Activated CD8-positive, alpha-beta T cell treated with anti-CD3 and anti-CD28 coated beads, Interleukin-2, amount 10 ng/mL, durations not matched to agents 7 days and 5 days (primary cell): Measurements from ENCODE around the gene TLNRD1. TPM values are rescaled to one million over a fixed set of nuclear protein-coding genes. Genes with fewer than 3 reads are reported as not detected.
"Not testable (repeated sequence)": the region's sequence is repeated elsewhere in the genome, so short reads cannot be mapped to it uniquely, and the experiment has no call there.

Experiments
- ATAC-seq: fragments of 150-1000 bp; cut with Tn5 transposase; one replicate; pipeline ENCODE4 v1.10.0; 2021; ENCODE audit warnings: moderate library complexity
- CTCF ChIA-PET: fragments of 350-600 bp; sonication (Branson Sonifier 250); formaldehyde crosslinking; loops from one replicate; lab custom pipeline; 2021; ENCODE audit warnings: antibody characterized with exemption; lab: Charles Lee
- POLR2A ChIA-PET: fragments of 350-600 bp; sonication (Branson Sonifier 250); formaldehyde crosslinking; loops from one replicate; lab custom pipeline; 2021; ENCODE audit warnings: antibody characterized with exemption; lab: Charles Lee
- DNase-seq: peaks from one replicate; pipeline ENCODE4 v3.0.0-alpha.2; 2020
- H3K27ac Mint-ChIP-seq: one replicate; pipeline ENCODE4 v1.8.0; 2021; ENCODE audit warnings: mild to moderate bottlenecking, mixed read lengths
- H3K27me3 Mint-ChIP-seq: one replicate; pipeline ENCODE4 v1.8.0; 2021; ENCODE audit warnings: low read depth, mixed read lengths
- H3K36me3 Mint-ChIP-seq: one replicate; pipeline ENCODE4 v1.8.0; 2021; ENCODE audit warnings: low read depth, mixed read lengths
- H3K4me1 Mint-ChIP-seq: one replicate; pipeline ENCODE4 v1.8.0; 2021; ENCODE audit warnings: low read depth, mixed read lengths
- H3K4me3 Mint-ChIP-seq: one replicate; pipeline ENCODE4 v1.8.0; 2021; ENCODE audit warnings: mild to moderate bottlenecking, mixed read lengths
- H3K9me3 Mint-ChIP-seq: one replicate; pipeline ENCODE4 v1.8.0; 2022; ENCODE audit warnings: mixed read lengths; ENCODE audit not compliant: insufficient read depth
- total RNA-seq, 2 experiments: library from RNA; stranded (reverse); gene quantifications; one replicate each; pipeline ENCODE4 v1.2.3, GENCODE V29; 2021

TLNRD1 gene
- 10 to 100 TPM; 32.3 to 33.8 TPM for total RNA-seq

DNA sequence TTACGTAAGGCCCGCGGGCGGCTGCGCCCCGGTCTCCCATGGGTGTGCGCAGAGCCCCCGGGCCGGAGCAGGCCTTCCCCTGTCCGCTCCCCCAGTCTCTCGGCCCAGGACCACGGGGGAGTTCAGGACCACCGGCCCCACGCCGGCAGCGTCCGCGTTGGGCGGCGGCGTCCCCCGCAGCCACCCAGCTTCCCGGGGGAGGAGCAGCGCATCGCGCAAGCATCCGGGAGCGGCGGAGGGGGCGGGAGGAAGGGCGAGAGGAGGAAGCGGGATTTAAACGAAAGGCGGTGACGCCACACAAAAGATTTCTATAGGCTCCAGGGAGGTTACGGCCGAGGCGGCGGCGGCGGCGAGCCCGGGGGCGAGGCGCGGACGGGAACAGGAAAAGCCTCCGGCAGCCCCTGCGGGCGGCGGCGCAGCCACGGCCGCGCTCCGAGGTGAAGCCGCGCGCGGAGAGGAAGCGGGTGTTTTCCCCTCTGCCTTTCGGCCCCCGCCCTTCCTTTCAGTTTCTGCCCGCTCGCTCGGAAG, at the start of gene TLNRD1:
Gene TLNRD1, plus strand, starts transcription at position 300 of the 528 bp plus-strand sequence. CDS start 1,349 bp downstream, outside the sequence.
- Mint-ChIP-seq H3K4me1 (peaks cover 56% of the 10 kb centered on the region), H3K27me3 (no peaks in the 10 kb centered on the region), H3K36me3 (peaks cover 30% of the 10 kb centered on the region), H3K27ac (peak within 1 kb of the TSS; percentile 96), H3K9me3 (no peaks in the 10 kb centered on the region), H3K4me3 (peak within 1 kb of the TSS; percentile 90)
- ChIA-PET CTCF (interaction anchor here (0.9 to 3.3 kb wide), 5 partner anchors 9 to 273 kb away, joined by 3 to 21 read pairs (median 4); no protein-coding TSS in a partner anchor), POLR2A (interaction anchor here (0.6 to 4.3 kb wide), 7 partner anchors 11 to 293 kb away, joined by 3 to 49 read pairs (median 3); partner anchors contain the start of gene MESD)
- ATAC-seq (peak; percentile 66), DNase-seq (peak; percentile 92)

DNA sequence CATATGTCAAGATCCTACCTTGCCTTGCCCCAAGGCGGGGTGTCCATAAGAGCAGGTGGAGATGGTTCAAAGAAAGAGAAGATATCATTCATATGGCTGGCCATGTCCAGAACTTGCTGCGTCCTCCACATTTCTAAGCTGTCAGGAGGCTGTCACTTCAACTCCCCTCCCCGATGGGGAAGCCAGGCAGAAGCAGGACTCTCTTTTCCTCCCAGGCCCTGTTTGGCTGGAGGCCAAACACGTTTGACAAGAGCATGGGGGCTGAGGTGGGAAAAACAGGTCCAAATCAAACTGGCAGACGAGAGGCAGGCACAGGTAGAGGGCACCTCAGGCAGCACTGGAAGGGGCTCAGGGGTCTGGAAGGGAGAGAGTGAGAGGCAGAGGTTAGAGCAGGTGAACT, 48.8 kb upstream of the TLNRD1 start:
- Mint-ChIP-seq H3K36me3 (peaks cover 16% of the 10 kb centered on the region), H3K4me3 (no peak overlapping the region), H3K27ac (no peak overlapping the region), H3K9me3 (no peaks in the 10 kb centered on the region), H3K4me1 (peaks cover 5% of the 10 kb centered on the region), H3K27me3 (no peaks in the 10 kb centered on the region)
- no peak for DNase-seq
- CTCF ChIA-PET, result no interaction called here
- no peak for ATAC-seq
- POLR2A ChIA-PET, result no interaction called here

DNA sequence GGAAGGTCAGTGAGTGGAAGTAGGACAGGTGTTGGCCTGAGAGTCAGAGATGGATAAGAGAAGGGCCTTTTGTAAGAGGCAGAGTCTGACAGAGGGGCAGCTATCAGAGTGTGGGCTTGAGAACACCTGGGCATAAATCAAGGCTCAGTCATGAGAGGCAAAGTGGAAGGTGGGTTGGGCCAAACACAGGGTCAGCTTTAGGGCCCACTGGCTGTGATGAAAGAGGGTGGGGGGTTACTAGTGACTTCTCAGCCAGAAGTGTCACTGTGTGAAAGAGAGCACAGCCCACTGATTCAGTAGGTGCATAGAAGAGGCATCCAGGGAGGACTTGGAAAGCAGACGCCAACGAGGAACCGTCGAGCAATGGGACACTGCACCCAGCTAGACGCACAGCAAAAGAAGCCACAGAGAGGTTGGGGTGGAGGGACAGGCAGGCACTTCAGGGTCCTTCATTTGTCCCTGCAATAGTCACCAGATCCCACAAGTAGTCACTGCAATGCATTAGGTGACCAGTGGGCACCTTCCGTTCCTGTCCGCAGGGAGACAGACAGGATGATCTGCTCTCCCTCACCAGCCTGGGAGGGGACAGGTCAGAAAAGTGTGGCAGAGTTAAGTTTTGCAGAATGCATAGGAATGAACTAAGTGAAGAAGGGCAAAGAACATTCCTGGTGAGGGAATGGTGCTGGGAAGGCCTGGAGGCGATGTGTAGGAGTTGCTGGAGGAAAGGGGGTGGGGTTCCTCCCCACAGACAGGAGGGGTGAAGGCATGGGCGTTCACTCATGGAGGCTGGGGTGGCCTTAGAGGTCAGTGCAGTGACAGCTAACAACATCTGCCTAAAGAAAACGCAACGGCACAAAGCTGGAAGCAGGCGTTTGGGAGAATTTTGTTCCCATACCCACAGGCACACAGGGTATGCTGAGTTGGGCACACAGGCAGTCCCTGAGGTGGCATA, 47.4 kb upstream of the TLNRD1 start:
- ChIA-PET POLR2A (no interaction called here), CTCF (no interaction called here)
- no peaks in the 10 kb centered on the region for H3K27me3 Mint-ChIP-seq
- H3K4me1 Mint-ChIP-seq, result peaks cover 9% of the 10 kb centered on the region
- peaks cover 17% of the 10 kb centered on the region for H3K36me3 Mint-ChIP-seq
- ATAC-seq, result no peak
- H3K27ac Mint-ChIP-seq, result peak overlapping the region; percentile 27
- H3K4me3 Mint-ChIP-seq, result no peak overlapping the region
- no peaks in the 10 kb centered on the region for H3K9me3 Mint-ChIP-seq
- DNase-seq, result no peak

DNA sequence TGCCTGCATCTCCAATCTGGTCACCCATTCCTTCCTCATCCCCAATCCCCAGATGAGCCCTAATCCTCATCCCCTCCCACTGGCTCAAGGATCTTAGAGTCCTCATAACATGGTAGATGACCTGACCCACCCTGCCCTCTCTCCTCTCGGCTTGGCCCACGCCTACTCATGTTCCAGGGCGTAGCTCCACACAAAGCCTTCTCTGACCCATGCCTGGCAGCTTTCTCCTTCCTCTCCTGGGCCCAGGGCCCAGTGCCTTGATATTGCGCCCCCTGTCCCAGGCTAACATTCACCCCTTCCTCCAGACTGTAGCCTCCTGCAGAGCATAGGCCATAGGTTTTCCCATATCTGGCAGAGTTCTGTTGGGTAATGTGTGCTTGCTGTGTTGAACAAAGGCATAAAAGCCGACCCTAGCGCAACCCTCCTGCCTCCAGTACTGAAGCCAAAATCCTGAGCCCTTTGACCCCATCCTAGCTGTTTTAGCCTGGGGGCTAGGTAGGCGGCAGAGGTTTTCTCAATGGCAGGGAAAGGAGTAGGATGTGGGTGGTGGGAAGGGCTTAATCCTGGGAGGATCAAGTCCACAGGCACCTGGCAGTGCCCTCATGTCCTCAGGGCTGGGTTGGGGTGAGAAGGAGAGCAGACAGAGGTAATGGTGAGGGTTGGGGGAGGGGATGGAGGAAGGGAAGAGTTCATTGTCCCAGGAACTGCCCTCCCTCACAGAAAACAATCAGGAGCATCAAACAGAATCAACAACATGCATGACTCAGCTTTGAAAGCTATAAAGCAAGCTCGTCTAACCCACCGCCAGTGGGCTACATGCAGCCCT, 46.6 kb upstream of the TLNRD1 start:
- DNase-seq (no peak), ATAC-seq (no peak)
- POLR2A ChIA-PET, result no interaction called here
- Mint-ChIP-seq H3K4me1 (peaks cover 9% of the 10 kb centered on the region), H3K9me3 (no peaks in the 10 kb centered on the region), H3K4me3 (no peak overlapping the region), H3K27me3 (no peaks in the 10 kb centered on the region), H3K36me3 (peaks cover 24% of the 10 kb centered on the region), H3K27ac (no peak overlapping the region)
- CTCF ChIA-PET, result interaction anchor here (1.2 to 1.3 kb wide), 2 partner anchors 16 to 312 kb away, joined by 4 to 6 read pairs; no protein-coding TSS in a partner anchor

DNA sequence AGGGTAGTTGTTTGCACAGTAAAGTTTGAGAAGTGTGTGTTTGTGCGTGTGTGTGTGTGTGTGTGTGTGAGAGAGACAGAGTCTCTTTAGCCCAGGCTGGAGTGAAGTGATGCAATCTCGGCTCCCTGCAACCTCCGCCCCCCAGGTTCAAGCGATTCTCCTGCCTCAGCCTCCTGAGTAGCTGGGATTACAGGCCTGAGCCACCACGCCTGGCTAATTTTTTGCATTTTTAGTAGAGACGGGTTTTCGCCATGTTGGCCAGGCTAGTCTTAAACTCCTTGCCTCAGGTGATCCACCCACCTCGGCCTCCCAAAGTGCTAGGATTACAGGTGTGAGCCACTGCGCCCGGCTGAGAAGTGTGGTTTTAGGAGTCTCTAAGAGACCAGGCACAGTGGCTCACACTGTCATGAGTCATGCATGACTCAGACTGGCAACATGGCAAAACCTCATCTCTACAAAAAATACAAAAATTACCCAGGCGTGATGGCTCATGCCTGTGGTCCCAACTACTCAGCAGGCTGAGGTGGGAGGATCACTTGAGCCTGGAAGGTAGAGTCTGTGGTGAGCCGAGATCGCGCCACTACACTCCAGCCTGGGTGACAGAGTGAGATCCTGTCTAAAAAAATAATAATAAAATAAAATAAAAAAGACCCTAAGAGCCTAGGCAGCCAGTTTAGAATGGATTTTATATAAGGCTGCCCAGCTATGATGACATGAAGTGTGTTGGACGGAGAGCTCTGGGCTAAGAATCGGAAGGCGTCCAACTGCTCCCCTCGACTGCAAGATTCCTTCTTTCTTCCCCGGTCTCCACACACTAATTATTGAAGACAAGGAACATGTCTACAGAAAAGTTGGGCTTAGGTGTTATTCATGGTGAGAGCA, 44.9 kb upstream of the TLNRD1 start:
- H3K27me3 Mint-ChIP-seq, H3K4me3 Mint-ChIP-seq, H3K4me1 Mint-ChIP-seq, H3K9me3 Mint-ChIP-seq, POLR2A ChIA-PET, H3K27ac Mint-ChIP-seq: not testable (repeated sequence)
- peak; percentile 36 for DNase-seq
- CTCF ChIA-PET, result interaction anchor here (1.3 kb wide), 1 partner anchor 14 kb away, joined by 6 read pairs; no protein-coding TSS in a partner anchor
- peak; percentile 64 for ATAC-seq
- peaks cover 32% of the 10 kb centered on the region for H3K36me3 Mint-ChIP-seq

DNA sequence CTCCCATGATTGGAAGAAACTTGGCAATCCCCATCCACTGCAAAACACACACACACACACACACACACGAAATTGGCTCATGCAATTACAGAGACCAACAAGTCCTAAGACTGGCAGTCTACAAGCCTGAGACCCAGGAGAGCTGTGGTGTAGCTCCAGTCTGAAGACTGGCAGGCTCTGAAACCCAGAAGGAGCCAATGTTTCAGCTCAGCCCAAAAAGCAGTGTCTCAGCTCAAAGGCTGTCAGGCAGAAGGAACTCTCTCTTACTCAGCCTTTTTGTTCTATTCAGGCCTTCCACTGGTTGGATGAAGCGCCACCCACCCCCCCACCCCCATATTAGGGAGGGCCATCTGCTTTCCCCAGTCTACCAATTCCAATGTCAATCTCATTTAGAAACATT, 43.2 kb upstream of the TLNRD1 start:
- peaks cover 35% of the 10 kb centered on the region for H3K36me3 Mint-ChIP-seq
- no peak for DNase-seq
- H3K27ac Mint-ChIP-seq, result no peak overlapping the region
- H3K9me3 Mint-ChIP-seq, result no peaks in the 10 kb centered on the region
- ChIA-PET CTCF (interaction anchor here (5.5 kb wide), 1 partner anchor 12 kb away, joined by 34 read pairs; no protein-coding TSS in a partner anchor), POLR2A (no interaction called here)
- ATAC-seq, result no peak
- peaks cover 11% of the 10 kb centered on the region for H3K4me1 Mint-ChIP-seq
- H3K27me3 Mint-ChIP-seq, result no peaks in the 10 kb centered on the region
- H3K4me3 Mint-ChIP-seq, result no peak overlapping the region

DNA sequence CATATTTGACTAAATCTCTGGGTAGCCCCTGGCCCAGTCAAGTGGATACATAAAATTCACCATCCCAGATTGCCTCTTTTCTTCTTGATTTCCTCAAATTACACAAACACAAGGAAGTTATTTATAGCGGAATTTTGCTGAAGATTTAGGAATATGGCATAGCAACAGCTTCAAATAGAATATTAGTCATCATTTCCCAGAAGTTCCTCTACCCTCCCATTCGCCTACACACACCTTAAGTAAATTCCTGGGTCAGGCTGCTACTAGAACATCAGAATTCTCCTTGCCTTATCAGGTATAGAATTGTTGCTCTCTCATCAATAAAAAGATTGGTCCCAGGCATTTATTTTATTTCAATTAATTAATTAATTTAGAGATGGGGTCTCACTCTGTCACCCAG, 42.7 kb upstream of the TLNRD1 start:
- Mint-ChIP-seq H3K27ac (no peak overlapping the region), H3K36me3 (peaks cover 38% of the 10 kb centered on the region), H3K27me3 (no peaks in the 10 kb centered on the region), H3K9me3 (no peaks in the 10 kb centered on the region), H3K4me3 (no peak overlapping the region), H3K4me1 (peaks cover 15% of the 10 kb centered on the region)
- ChIA-PET POLR2A (no interaction called here), CTCF (interaction anchor here (0.7 to 5.5 kb wide), 2 partner anchors 12 to 308 kb away, joined by 4 to 34 read pairs; no protein-coding TSS in a partner anchor)
- ATAC-seq (no peak), DNase-seq (no peak)

DNA sequence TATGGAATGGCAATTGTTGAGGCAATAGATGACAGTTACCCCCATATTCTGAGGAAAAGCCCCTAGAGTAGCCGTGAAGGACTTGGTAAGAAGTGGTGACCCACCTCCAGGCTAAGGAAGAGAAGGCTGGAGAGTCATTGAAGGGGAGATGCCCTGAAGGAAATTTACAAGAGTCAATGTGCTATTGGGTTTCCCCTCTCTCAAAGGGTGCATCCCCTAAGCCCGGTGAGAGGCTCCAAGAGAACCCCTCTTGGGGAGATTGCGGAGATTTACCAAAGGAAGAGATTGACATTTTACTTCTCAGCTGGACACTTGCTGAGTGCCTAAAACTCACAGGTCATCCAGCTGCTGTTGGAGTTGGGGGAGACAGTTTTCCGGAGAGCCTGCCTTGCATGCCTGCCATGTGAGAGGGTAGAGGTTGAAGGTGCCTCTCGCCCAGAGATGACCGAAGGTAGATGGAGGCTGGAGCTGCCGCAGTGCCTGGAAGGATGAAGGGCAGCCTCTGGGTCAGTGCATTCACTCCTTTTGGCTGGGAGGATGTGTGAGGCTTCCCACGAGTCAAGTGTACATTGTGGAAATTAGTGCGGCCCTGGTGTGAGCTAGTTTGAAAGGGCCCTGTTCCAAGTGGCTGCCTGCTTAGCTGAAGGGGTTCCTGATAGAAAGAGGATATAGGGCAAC, 41.8 kb upstream of the TLNRD1 start:
- H3K4me1 Mint-ChIP-seq, result peaks cover 16% of the 10 kb centered on the region
- H3K36me3 Mint-ChIP-seq, result peaks cover 41% of the 10 kb centered on the region
- ATAC-seq (no peak), DNase-seq (no peak)
- no peak overlapping the region for H3K4me3 Mint-ChIP-seq
- ChIA-PET CTCF (interaction anchor here (5.5 kb wide), 1 partner anchor 11 kb away, joined by 34 read pairs; no protein-coding TSS in a partner anchor), POLR2A (no interaction called here)
- no peaks in the 10 kb centered on the region for H3K27me3 Mint-ChIP-seq
- no peak overlapping the region for H3K27ac Mint-ChIP-seq
- H3K9me3 Mint-ChIP-seq, result no peaks in the 10 kb centered on the region

DNA sequence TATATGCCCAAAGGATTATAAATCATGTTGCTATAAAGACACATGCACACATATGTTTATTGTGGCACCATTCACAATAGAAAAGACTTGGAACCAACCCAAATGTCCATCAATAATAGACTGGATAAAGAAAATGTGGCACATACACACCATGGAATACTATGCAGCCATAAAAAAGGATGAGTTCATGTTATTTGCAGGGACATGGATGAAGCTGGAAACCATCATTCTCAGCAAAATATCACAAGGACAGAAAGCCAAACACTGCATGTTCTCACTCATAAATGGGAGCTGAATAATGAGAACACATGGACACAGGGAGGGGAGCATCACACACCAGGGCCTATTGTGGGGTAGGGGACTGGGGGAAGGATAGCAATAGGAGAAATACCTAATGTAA, 35.3 kb upstream of the TLNRD1 start:
- peaks cover 55% of the 10 kb centered on the region for H3K36me3 Mint-ChIP-seq
- CTCF ChIA-PET, H3K9me3 Mint-ChIP-seq, POLR2A ChIA-PET, H3K4me1 Mint-ChIP-seq, DNase-seq, ATAC-seq, H3K4me3 Mint-ChIP-seq, H3K27me3 Mint-ChIP-seq, H3K27ac Mint-ChIP-seq: not testable (repeated sequence)

DNA sequence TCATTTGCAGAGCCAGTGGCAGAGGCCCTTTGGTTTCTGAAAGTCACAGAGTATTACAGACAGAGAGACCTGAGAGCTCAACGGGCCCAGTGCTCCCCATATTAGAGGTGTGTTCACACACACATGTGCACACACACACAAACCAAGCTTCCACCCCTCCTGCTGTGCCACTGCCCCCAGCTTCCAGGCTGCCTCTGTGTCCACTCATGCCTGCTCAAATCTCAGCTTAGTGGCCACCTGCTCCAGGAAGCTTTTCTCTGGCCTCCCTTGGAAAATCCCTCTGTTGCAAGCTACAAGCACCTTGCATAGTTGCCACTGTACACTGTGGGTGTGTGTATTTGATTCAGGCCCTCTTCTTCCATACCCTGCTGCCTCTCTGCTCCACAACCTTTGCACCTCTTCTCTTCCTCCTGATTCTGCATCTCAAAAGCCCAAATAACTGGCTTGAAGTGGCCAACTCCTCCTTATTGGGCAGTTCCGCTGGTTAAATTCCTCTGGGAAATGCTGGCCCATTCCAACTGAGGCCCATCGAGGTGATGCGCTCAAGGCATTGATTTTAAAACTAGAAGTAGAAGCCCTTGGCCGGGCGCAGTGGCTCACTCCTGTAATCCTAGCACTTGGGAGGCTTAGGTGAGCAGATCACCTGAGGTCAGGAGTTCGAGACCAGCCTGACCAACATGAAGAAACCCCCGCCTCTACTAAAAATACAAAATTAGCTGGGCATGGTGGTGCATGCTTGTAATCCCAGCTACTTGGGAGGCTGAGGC, 34.1 kb upstream of the TLNRD1 start:
- Mint-ChIP-seq H3K27me3 (no peaks in the 10 kb centered on the region), H3K4me1 (peaks cover 10% of the 10 kb centered on the region), H3K36me3 (peaks cover 47% of the 10 kb centered on the region), H3K27ac (no peak overlapping the region), H3K9me3 (no peaks in the 10 kb centered on the region), H3K4me3 (no peak overlapping the region)
- POLR2A ChIA-PET, result no interaction called here
- CTCF ChIA-PET, result interaction anchor here (2.5 to 5.0 kb wide), 3 partner anchors 190 to 510 kb away, joined by 9 to 34 read pairs (median 12); no protein-coding TSS in a partner anchor
- DNase-seq (no peak), ATAC-seq (no peak)
